WTC11 (cell line): Measurements from ENCODE around the gene PDE4A. TPM values are rescaled to one million over a fixed set of nuclear protein-coding genes. Genes with fewer than 3 reads are reported as not detected.
A peak's percentile ranks its signal among the peaks of the same experiment; 100 is the strongest.

Experiments used
- ATF1 ChIP-seq: sonication (generic); formaldehyde crosslinking; IDR thresholded peaks from 2 replicates; pipeline ENCODE4 v1.8.1; 2023; ENCODE audit warnings: mild to moderate bottlenecking, moderate library complexity, missing genetic modification reagents
- ELF4 ChIP-seq: sonication (generic); formaldehyde crosslinking; IDR thresholded peaks from 2 replicates; pipeline ENCODE4 v1.8.1; 2022; ENCODE audit warnings: low read depth, mild to moderate bottlenecking, moderate library complexity, missing genetic modification reagents
- ESRRA ChIP-seq: sonication (generic); formaldehyde crosslinking; IDR thresholded peaks from 2 replicates; pipeline ENCODE4 v1.8.1; 2022; ENCODE audit warnings: mild to moderate bottlenecking, missing genetic modification reagents, borderline replicate concordance
- FOXP1 ChIP-seq: sonication (generic); formaldehyde crosslinking; IDR thresholded peaks from 2 replicates; pipeline ENCODE4 v1.8.0; 2022; ENCODE audit warnings: missing genetic modification reagents, mild to moderate bottlenecking, moderate library complexity, borderline replicate concordance
- IRF2 ChIP-seq: sonication (generic); formaldehyde crosslinking; IDR thresholded peaks from 2 replicates; pipeline ENCODE4 v1.8.0; 2022; ENCODE audit warnings: low read depth, missing genetic modification reagents, borderline replicate concordance
- KAT7 ChIP-seq: sonication (generic); formaldehyde crosslinking; IDR thresholded peaks from 2 replicates; pipeline ENCODE4 v1.8.1; 2023; ENCODE audit warnings: missing genetic modification reagents, mild to moderate bottlenecking, borderline replicate concordance
- RORB ChIP-seq: fragments of 250-450 bp; sonication (Bioruptor Pico); IDR thresholded peaks from 2 replicates; pipeline ENCODE4 v1.9.0; 2021; ENCODE audit warnings: mild to moderate bottlenecking
- SP1 ChIP-seq: sonication (generic); formaldehyde crosslinking; conservative IDR thresholded peaks from 2 replicates; pipeline ENCODE4 v1.8.1; 2022; ENCODE audit warnings: missing genetic modification reagents
- ZNF138 ChIP-seq: sonication (generic); formaldehyde crosslinking; conservative IDR thresholded peaks from 2 replicates; pipeline ENCODE4 v1.8.1; 2022; ENCODE audit warnings: mild to moderate bottlenecking, moderate library complexity, missing genetic modification reagents
- ZNF219 ChIP-seq: sonication (generic); formaldehyde crosslinking; IDR thresholded peaks from 2 replicates; pipeline ENCODE4 v1.8.0; 2023; ENCODE audit warnings: missing genetic modification reagents, mild to moderate bottlenecking, borderline replicate concordance
- ZNF396 ChIP-seq: fragments of 250-450 bp; sonication (Bioruptor Pico); IDR thresholded peaks from 2 replicates; pipeline ENCODE4 v1.8.0; 2021; ENCODE audit warnings: mild to moderate bottlenecking, moderate library complexity, borderline replicate concordance
- ZNF671 ChIP-seq: fragments of 250-450 bp; sonication (Bioruptor Pico); IDR thresholded peaks from 2 replicates; pipeline ENCODE4 v1.8.0; 2021; ENCODE audit warnings: mild to moderate bottlenecking
- total RNA-seq: library from RNA; stranded (reverse); gene quantifications from 3 replicates; pipeline ENCODE4 v1.2.3, GENCODE V29; 2021
- TF ChIP-seq, protein P1 (sequence below): sonication (generic); formaldehyde crosslinking; conservative IDR thresholded peaks from 2 replicates; pipeline ENCODE4 v1.8.1; 2023; ENCODE audit warnings: mild to moderate bottlenecking, low read depth, missing genetic modification reagents, moderate library complexity
- TF ChIP-seq, protein P2 (sequence below): sonication (generic); formaldehyde crosslinking; IDR thresholded peaks from 2 replicates; pipeline ENCODE4 v1.8.1; 2023; ENCODE audit warnings: mild to moderate bottlenecking, missing genetic modification reagents, borderline replicate concordance
- TF ChIP-seq, protein P3 (sequence below): sonication (generic); formaldehyde crosslinking; IDR thresholded peaks from 2 replicates; pipeline ENCODE4 v1.8.1; 2022; ENCODE audit warnings: missing genetic modification reagents, borderline replicate concordance
- TF ChIP-seq, protein P4 (sequence below): fragments of 250-450 bp; sonication (Bioruptor Pico); IDR thresholded peaks from 2 replicates; pipeline ENCODE4 v1.9.0; 2021; ENCODE audit warnings: mild to moderate bottlenecking
- TF ChIP-seq, protein P5 (sequence below): sonication (generic); formaldehyde crosslinking; IDR thresholded peaks from 2 replicates; pipeline ENCODE4 v1.8.0; 2023; ENCODE audit warnings: missing genetic modification reagents, mild to moderate bottlenecking, borderline replicate concordance
- TF ChIP-seq, protein P6 (sequence below): sonication (generic); formaldehyde crosslinking; IDR thresholded peaks from 2 replicates; pipeline ENCODE4 v1.8.1; 2023; ENCODE audit warnings: mild to moderate bottlenecking, missing genetic modification reagents

Gene PDE4A
- total RNA-seq, 1 experiment from 2014 or later: 5.9 TPM

DNA sequence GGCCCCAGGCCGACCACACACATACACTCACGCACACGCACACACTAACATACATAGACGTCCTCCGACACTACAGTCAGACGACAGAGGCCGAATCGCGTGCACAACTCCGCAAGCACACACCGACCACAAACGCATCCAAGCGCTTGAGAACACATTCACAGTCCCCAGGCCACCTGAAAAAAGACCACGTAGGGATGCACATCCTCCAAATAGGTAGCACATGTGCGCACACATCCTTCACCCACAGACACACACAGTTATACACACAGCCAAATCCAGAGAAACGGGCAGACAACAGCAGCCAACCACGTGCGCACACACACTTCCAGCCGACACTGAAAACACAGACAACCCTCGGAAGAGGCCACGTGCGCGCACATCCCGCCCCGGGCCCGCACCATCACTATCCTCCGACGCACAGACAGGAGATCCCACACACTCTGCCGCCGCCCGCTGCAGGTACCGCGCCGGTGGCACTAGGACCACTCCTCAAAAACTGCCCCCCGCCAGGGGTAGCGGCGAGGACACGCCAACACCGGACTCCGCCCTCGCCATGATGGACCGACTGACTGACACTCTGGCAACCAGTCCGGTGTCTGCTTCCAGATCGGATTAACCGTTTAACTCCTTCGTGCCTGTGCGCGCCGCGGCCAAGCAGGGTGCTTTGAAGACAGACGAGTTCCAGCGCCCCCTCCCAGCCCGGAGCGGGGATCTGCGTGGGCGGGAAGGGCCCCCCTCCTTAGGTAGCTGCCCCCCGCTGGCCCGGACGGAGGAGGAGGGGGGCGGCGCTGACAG, 493 bp upstream of the PDE4A start (continued):
- TF ChIP-seq FOXP1 (CRISPR knock-in tag) (peak; percentile 67; the same call in 1 of the 2 replicates), ESRRA (CRISPR knock-in tag) (no peak), ZNF671 (CRISPR knock-in tag) (no peak), KAT7 (CRISPR knock-in tag) (no peak), SP1 (CRISPR knock-in tag) (peak; percentile 82), ZNF219 (CRISPR knock-in tag) (no peak), IRF2 (CRISPR knock-in tag) (no peak), ELF4 (no peak), ZNF396 (no peak), RORB (no peak), ATF1 (CRISPR knock-in tag) (no peak), ZNF138 (CRISPR knock-in tag) (no peak)
- TF ChIP-seq, protein P1, sequence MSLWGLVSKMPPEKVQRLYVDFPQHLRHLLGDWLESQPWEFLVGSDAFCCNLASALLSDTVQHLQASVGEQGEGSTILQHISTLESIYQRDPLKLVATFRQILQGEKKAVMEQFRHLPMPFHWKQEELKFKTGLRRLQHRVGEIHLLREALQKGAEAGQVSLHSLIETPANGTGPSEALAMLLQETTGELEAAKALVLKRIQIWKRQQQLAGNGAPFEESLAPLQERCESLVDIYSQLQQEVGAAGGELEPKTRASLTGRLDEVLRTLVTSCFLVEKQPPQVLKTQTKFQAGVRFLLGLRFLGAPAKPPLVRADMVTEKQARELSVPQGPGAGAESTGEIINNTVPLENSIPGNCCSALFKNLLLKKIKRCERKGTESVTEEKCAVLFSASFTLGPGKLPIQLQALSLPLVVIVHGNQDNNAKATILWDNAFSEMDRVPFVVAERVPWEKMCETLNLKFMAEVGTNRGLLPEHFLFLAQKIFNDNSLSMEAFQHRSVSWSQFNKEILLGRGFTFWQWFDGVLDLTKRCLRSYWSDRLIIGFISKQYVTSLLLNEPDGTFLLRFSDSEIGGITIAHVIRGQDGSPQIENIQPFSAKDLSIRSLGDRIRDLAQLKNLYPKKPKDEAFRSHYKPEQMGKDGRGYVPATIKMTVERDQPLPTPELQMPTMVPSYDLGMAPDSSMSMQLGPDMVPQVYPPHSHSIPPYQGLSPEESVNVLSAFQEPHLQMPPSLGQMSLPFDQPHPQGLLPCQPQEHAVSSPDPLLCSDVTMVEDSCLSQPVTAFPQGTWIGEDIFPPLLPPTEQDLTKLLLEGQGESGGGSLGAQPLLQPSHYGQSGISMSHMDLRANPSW (CRISPR knock-in tag): no peak
- TF ChIP-seq, protein P2, sequence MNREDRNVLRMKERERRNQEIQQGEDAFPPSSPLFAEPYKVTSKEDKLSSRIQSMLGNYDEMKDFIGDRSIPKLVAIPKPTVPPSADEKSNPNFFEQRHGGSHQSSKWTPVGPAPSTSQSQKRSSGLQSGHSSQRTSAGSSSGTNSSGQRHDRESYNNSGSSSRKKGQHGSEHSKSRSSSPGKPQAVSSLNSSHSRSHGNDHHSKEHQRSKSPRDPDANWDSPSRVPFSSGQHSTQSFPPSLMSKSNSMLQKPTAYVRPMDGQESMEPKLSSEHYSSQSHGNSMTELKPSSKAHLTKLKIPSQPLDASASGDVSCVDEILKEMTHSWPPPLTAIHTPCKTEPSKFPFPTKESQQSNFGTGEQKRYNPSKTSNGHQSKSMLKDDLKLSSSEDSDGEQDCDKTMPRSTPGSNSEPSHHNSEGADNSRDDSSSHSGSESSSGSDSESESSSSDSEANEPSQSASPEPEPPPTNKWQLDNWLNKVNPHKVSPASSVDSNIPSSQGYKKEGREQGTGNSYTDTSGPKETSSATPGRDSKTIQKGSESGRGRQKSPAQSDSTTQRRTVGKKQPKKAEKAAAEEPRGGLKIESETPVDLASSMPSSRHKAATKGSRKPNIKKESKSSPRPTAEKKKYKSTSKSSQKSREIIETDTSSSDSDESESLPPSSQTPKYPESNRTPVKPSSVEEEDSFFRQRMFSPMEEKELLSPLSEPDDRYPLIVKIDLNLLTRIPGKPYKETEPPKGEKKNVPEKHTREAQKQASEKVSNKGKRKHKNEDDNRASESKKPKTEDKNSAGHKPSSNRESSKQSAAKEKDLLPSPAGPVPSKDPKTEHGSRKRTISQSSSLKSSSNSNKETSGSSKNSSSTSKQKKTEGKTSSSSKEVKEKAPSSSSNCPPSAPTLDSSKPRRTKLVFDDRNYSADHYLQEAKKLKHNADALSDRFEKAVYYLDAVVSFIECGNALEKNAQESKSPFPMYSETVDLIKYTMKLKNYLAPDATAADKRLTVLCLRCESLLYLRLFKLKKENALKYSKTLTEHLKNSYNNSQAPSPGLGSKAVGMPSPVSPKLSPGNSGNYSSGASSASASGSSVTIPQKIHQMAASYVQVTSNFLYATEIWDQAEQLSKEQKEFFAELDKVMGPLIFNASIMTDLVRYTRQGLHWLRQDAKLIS (CRISPR knock-in tag): no peak
- TF ChIP-seq, protein P3, sequence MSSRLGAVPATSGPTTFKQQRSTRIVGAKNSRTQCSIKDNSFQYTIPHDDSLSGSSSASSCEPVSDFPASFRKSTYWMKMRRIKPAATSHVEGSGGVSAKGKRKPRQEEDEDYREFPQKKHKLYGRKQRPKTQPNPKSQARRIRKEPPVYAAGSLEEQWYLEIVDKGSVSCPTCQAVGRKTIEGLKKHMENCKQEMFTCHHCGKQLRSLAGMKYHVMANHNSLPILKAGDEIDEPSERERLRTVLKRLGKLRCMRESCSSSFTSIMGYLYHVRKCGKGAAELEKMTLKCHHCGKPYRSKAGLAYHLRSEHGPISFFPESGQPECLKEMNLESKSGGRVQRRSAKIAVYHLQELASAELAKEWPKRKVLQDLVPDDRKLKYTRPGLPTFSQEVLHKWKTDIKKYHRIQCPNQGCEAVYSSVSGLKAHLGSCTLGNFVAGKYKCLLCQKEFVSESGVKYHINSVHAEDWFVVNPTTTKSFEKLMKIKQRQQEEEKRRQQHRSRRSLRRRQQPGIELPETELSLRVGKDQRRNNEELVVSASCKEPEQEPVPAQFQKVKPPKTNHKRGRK (CRISPR knock-in tag): no peak
- TF ChIP-seq, protein P4, sequence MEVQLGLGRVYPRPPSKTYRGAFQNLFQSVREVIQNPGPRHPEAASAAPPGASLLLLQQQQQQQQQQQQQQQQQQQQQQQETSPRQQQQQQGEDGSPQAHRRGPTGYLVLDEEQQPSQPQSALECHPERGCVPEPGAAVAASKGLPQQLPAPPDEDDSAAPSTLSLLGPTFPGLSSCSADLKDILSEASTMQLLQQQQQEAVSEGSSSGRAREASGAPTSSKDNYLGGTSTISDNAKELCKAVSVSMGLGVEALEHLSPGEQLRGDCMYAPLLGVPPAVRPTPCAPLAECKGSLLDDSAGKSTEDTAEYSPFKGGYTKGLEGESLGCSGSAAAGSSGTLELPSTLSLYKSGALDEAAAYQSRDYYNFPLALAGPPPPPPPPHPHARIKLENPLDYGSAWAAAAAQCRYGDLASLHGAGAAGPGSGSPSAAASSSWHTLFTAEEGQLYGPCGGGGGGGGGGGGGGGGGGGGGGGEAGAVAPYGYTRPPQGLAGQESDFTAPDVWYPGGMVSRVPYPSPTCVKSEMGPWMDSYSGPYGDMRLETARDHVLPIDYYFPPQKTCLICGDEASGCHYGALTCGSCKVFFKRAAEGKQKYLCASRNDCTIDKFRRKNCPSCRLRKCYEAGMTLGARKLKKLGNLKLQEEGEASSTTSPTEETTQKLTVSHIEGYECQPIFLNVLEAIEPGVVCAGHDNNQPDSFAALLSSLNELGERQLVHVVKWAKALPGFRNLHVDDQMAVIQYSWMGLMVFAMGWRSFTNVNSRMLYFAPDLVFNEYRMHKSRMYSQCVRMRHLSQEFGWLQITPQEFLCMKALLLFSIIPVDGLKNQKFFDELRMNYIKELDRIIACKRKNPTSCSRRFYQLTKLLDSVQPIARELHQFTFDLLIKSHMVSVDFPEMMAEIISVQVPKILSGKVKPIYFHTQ (CRISPR knock-in tag): no peak
- TF ChIP-seq, protein P5, sequence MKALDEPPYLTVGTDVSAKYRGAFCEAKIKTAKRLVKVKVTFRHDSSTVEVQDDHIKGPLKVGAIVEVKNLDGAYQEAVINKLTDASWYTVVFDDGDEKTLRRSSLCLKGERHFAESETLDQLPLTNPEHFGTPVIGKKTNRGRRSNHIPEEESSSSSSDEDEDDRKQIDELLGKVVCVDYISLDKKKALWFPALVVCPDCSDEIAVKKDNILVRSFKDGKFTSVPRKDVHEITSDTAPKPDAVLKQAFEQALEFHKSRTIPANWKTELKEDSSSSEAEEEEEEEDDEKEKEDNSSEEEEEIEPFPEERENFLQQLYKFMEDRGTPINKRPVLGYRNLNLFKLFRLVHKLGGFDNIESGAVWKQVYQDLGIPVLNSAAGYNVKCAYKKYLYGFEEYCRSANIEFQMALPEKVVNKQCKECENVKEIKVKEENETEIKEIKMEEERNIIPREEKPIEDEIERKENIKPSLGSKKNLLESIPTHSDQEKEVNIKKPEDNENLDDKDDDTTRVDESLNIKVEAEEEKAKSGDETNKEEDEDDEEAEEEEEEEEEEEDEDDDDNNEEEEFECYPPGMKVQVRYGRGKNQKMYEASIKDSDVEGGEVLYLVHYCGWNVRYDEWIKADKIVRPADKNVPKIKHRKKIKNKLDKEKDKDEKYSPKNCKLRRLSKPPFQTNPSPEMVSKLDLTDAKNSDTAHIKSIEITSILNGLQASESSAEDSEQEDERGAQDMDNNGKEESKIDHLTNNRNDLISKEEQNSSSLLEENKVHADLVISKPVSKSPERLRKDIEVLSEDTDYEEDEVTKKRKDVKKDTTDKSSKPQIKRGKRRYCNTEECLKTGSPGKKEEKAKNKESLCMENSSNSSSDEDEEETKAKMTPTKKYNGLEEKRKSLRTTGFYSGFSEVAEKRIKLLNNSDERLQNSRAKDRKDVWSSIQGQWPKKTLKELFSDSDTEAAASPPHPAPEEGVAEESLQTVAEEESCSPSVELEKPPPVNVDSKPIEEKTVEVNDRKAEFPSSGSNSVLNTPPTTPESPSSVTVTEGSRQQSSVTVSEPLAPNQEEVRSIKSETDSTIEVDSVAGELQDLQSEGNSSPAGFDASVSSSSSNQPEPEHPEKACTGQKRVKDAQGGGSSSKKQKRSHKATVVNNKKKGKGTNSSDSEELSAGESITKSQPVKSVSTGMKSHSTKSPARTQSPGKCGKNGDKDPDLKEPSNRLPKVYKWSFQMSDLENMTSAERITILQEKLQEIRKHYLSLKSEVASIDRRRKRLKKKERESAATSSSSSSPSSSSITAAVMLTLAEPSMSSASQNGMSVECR (CRISPR knock-in tag): peak; percentile 75; the same call in 1 of the 2 replicates
- TF ChIP-seq, protein P6, sequence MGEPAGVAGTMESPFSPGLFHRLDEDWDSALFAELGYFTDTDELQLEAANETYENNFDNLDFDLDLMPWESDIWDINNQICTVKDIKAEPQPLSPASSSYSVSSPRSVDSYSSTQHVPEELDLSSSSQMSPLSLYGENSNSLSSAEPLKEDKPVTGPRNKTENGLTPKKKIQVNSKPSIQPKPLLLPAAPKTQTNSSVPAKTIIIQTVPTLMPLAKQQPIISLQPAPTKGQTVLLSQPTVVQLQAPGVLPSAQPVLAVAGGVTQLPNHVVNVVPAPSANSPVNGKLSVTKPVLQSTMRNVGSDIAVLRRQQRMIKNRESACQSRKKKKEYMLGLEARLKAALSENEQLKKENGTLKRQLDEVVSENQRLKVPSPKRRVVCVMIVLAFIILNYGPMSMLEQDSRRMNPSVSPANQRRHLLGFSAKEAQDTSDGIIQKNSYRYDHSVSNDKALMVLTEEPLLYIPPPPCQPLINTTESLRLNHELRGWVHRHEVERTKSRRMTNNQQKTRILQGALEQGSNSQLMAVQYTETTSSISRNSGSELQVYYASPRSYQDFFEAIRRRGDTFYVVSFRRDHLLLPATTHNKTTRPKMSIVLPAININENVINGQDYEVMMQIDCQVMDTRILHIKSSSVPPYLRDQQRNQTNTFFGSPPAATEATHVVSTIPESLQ (CRISPR knock-in tag): no peak
